HepG2 (cell line): ENCODE results near the gene LIFR. TPM values are rescaled to one million over a fixed set of nuclear protein-coding genes. Genes with fewer than 3 reads are reported as not detected.

Experiments used
- ATAC-seq: fragments of 200-7000 bp; cut with Tn5 transposase; 3 replicates; pipeline ENCODE4 v1.9.1; 2020; ENCODE audit warnings: mild to moderate bottlenecking, moderate library complexity
- BruUV-seq: library from RNA; stranded (reverse); fragments of 400-500 nt; replicated peaks from 2 replicates; lab custom pipeline; 2021; lab: Mats Ljungman, UMichigan
- CTCF ChIA-PET: fragments of 300-600 bp; formaldehyde crosslinking; extraction: SDS; loops from one replicate; lab custom pipeline; 2021; ENCODE audit warnings: low total read pairs, inconsistent platforms, low intra/inter-chr PET ratio; lab: Yijun Ruan, JAX
- POLR2A ChIA-PET: fragments of 350-600 bp; sonication (Branson Sonifier 250); formaldehyde crosslinking; loops from one replicate; lab custom pipeline; 2020; ENCODE audit warnings: antibody characterized with exemption, inconsistent platforms; lab: Yijun Ruan, JAX
- DNase-seq: peaks from one replicate; pipeline ENCODE4 v3.0.0-alpha.2; 2015; ENCODE audit warnings: low spot score
- FAIRE-seq: peaks from 3 replicates; lab custom pipeline; 2011; peaks lifted over from hg19 to GRCh38; lab: Jason Lieb, UNC
- H2AFZ ChIP-seq: one replicate; pipeline ENCODE4 v1.6.1; 2011; ENCODE audit warnings: low read length, inconsistent platforms
- H3K27ac ChIP-seq: fragments of 300-600 bp; 3 replicates; pipeline ENCODE4 v1.8.0; 2011; ENCODE audit warnings: mixed run types, mild to moderate bottlenecking, mixed read lengths, low read length, inconsistent platforms; ENCODE audit not compliant: insufficient read depth; ENCODE audit errors: extremely low read length
- H3K27me3 ChIP-seq, 2 experiments: fragments of 200-600 bp in 1 of 2; 2 replicates in 1 of 2; 3 replicates in 1 of 2; pipeline versions ENCODE4 v1.6.0 to v1.8.0; 2011; ENCODE audit warnings: low read length in 2 of 2, mild to moderate bottlenecking in 2 of 2, moderate library complexity in 2 of 2, inconsistent platforms in 1 of 2; ENCODE audit not compliant: insufficient read depth in 2 of 2, control insufficient read depth in 1 of 2
- H3K36me3 ChIP-seq, 2 experiments: fragments of 200-600 bp in 1 of 2; replicated peaks in 1 of 2; 2 replicates in 1 of 2; 3 replicates in 1 of 2; pipeline versions ENCODE4 v1.5.1 to v1.8.0; 2011; ENCODE audit warnings: low read length in 2 of 2, inconsistent platforms in 1 of 2; ENCODE audit not compliant: insufficient read depth in 2 of 2, control insufficient read depth in 1 of 2
- H3K4me1 ChIP-seq: 2 replicates; pipeline ENCODE4 v1.5.1; 2012; ENCODE audit warnings: low read length, inconsistent platforms; ENCODE audit not compliant: insufficient read depth
- H3K4me2 ChIP-seq: 2 replicates; pipeline ENCODE4 v1.6.0; 2011; ENCODE audit warnings: low read depth, low read length, inconsistent platforms
- H3K4me3 ChIP-seq, 3 experiments: fragments of 200-600 bp in 1 of 3; sonication (generic), shearing (Covaris generic) in 1 of 3; replicated peaks in 1 of 3; 2 replicates each; pipeline ENCODE4 v1.5.1; 2011 to 2016; ENCODE audit warnings: low read length in 3 of 3, inconsistent platforms in 2 of 3, low read depth in 2 of 3, mild to moderate bottlenecking in 2 of 3, control low read depth in 1 of 3, mixed read lengths in 1 of 3; ENCODE audit not compliant: insufficient read depth in 1 of 3
- H3K79me2 ChIP-seq: one replicate; pipeline ENCODE4 v1.6.1; 2011; ENCODE audit warnings: low read length, inconsistent platforms; ENCODE audit not compliant: insufficient read depth
- H3K9ac ChIP-seq: 2 replicates; pipeline ENCODE4 v1.6.0; 2011; ENCODE audit warnings: mild to moderate bottlenecking, low read depth, low read length, inconsistent platforms; ENCODE audit not compliant: insufficient read depth
- H3K9me3 ChIP-seq: 2 replicates; pipeline ENCODE4 v1.5.1; 2012; ENCODE audit warnings: mild to moderate bottlenecking, low read length
- H4K20me1 ChIP-seq: 2 replicates; pipeline ENCODE4 v1.6.0; 2011; ENCODE audit warnings: inconsistent platforms, mild to moderate bottlenecking, low read length, moderate library complexity; ENCODE audit not compliant: insufficient read depth
- ATF1 ChIP-seq: IDR thresholded peaks from 2 replicates; pipeline ENCODE4 v1.6.1; 2016; ENCODE audit warnings: mild to moderate bottlenecking, control low read depth
- KLF11 ChIP-seq: IDR thresholded peaks from 2 replicates; pipeline ENCODE4 v1.6.1; 2016; ENCODE audit warnings: missing compliant biosample characterization
- KLF15 ChIP-seq: sonication (generic); formaldehyde crosslinking; IDR thresholded peaks from 2 replicates; pipeline ENCODE4 v1.8.1; 2023; ENCODE audit warnings: borderline replicate concordance, mild to moderate bottlenecking, inconsistent platforms, missing genetic modification reagents, mixed read lengths
- NBN ChIP-seq: fragments of 450-650 bp; conservative IDR thresholded peaks from 2 replicates; pipeline ENCODE4 v1.6.1; 2017
- NCOR1 ChIP-seq: fragments of 200-600 bp; sonication (generic); IDR thresholded peaks from 2 replicates; pipeline ENCODE4 v1.7.0; 2017; ENCODE audit warnings: antibody characterized with exemption, low read length, borderline replicate concordance
- NR2F1 ChIP-seq, 2 experiments: fragments of 450-650 bp in 1 of 2; formaldehyde crosslinking in 1 of 2; IDR thresholded peaks; 2 replicates each; pipeline versions ENCODE4 v1.5.0 to v1.6.1; 2016 to 2020; ENCODE audit warnings: mild to moderate bottlenecking in 1 of 2, missing compliant biosample characterization in 1 of 2, missing genetic modification reagents in 1 of 2, moderate library complexity in 1 of 2
- PRPF4 ChIP-seq: fragments of 200-400 bp; formaldehyde crosslinking; IDR thresholded peaks from 2 replicates; pipeline ENCODE4 v1.6.1; 2016; ENCODE audit warnings: low read length, low read depth; ENCODE audit not compliant: poor library complexity, severe bottlenecking
- RELA ChIP-seq: sonication (generic); formaldehyde crosslinking; IDR thresholded peaks from 2 replicates; pipeline ENCODE4 v1.4.0; 2020; ENCODE audit warnings: missing genetic modification reagents
- TEAD2 ChIP-seq: sonication (generic); formaldehyde crosslinking; IDR thresholded peaks from 2 replicates; pipeline ENCODE4 v1.9.0; 2021; ENCODE audit warnings: missing genetic modification reagents
- ZBTB20 ChIP-seq: sonication (generic); formaldehyde crosslinking; IDR thresholded peaks from 2 replicates; pipeline ENCODE4 v1.8.1; 2023; ENCODE audit warnings: missing genetic modification reagents, low read depth, mild to moderate bottlenecking, borderline replicate concordance
- ZNF12 ChIP-seq: sonication (generic); formaldehyde crosslinking; IDR thresholded peaks from 2 replicates; pipeline ENCODE4 v1.5.0; 2020; ENCODE audit warnings: missing genetic modification reagents
- ZNF703 ChIP-seq: sonication (generic); formaldehyde crosslinking; IDR thresholded peaks from 2 replicates; pipeline ENCODE4 v1.5.1; 2020; ENCODE audit warnings: missing genetic modification reagents, mild to moderate bottlenecking, moderate library complexity, borderline replicate concordance
- ZNF709 ChIP-seq: sonication (generic); formaldehyde crosslinking; IDR thresholded peaks from 2 replicates; pipeline ENCODE4 v1.5.0; 2020; ENCODE audit warnings: mild to moderate bottlenecking, missing genetic modification reagents
- ZNF790 ChIP-seq: sonication (generic); formaldehyde crosslinking; IDR thresholded peaks from 2 replicates; pipeline ENCODE4 v1.8.0; 2022; ENCODE audit warnings: missing genetic modification reagents, mild to moderate bottlenecking, borderline replicate concordance
- WGBS: methylation state at CpG from one replicate; pipeline ENCODE4 v1.1.6; 2017; ENCODE audit warnings: low lambda C conversion rate; 5-methylcytosine and 5-hydroxymethylcytosine counted together
- in situ Hi-C: cut with HindIII; loops from 2 replicates; pipeline ENCODE4 v1.10.0; 2017; ENCODE audit warnings: low pct_unique_long_range_greater_than_20kb; ENCODE audit not compliant: extremely low pct_ligation_motif_present
- intact Hi-C: fragments of 100-400 bp; cut with micrococcal nuclease; formaldehyde crosslinking; loops from one replicate; pipeline ENCODE4 v1.10.0; 2022; ENCODE audit not compliant: unreplicated experiment
- polyA plus RNA-seq, 8 experiments: library from polyadenylated mRNA; depleted of rRNA in 3 of 8; stranded (reverse) in 7 of 8; unstranded in 1 of 8; fragments of >200 nt; fragmentation: Illumina TruSeq in 4 of 8; extraction: Trizol in 4 of 8; gene quantifications; 2 replicates each; pipeline versions ENCODE4 v1.2.1 to v1.2.3, GENCODE V29; 2011 to 2016; ENCODE audit warnings: low read depth in 4 of 8, missing spikeins in 1 of 8, mixed read lengths in 1 of 8; ENCODE audit not compliant: insufficient read depth in 1 of 8
- total RNA-seq, 5 experiments: library from RNA; depleted of rRNA; stranded (reverse); fragments of >200 nt; fragmentation: Illumina TruSeq; extraction: Trizol; gene quantifications; 2 replicates each; pipeline ENCODE4 v1.2.3, GENCODE V29; 2016; ENCODE audit warnings: low read depth in 1 of 5
- TF ChIP-seq, protein P1 (sequence below): sonication (generic); formaldehyde crosslinking; conservative IDR thresholded peaks from 2 replicates; pipeline ENCODE4 v1.8.0; 2022; ENCODE audit warnings: low read depth, missing genetic modification reagents
- TF ChIP-seq, protein P2 (sequence below): IDR thresholded peaks from 2 replicates; pipeline ENCODE4 v1.6.1; 2016; ENCODE audit warnings: mild to moderate bottlenecking
- TF ChIP-seq, protein P3 (sequence below): sonication (generic); formaldehyde crosslinking; IDR thresholded peaks from 2 replicates; pipeline ENCODE4 v1.4.0; 2020; ENCODE audit warnings: mild to moderate bottlenecking, missing genetic modification reagents

LIFR gene
- total and polyA plus RNA-seq, 2 of the 13 experiments (the other 11 are each of a cell fraction or from before 2014, with no cell fraction given), result 6.3 to 25.2 TPM

DNA sequence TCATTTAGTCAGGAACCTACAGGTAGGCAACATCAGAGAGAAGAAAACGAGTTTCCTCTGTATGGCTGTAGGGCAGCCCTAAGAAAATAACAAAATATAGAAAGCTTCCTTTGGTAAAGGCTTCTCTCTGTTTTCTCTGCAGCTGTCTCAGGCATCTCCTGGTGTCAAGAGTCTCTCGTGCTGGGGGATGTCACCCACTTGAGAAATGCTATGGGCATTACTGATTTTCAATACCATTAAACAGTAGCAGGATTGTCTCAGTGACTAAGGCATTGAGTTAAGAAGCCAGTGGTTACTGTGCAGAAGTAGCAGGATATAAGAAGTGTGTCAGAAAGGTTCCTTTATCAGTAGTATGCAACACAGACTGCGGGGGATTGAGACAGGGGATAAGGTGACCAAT lies 32.4 kb downstream of the LIFR start (continued):
- TF ChIP-seq, protein P1, sequence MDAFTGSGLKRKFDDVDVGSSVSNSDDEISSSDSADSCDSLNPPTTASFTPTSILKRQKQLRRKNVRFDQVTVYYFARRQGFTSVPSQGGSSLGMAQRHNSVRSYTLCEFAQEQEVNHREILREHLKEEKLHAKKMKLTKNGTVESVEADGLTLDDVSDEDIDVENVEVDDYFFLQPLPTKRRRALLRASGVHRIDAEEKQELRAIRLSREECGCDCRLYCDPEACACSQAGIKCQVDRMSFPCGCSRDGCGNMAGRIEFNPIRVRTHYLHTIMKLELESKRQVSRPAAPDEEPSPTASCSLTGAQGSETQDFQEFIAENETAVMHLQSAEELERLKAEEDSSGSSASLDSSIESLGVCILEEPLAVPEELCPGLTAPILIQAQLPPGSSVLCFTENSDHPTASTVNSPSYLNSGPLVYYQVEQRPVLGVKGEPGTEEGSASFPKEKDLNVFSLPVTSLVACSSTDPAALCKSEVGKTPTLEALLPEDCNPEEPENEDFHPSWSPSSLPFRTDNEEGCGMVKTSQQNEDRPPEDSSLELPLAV (CRISPR knock-in tag), result no peak
- TF ChIP-seq TEAD2 (CRISPR knock-in tag) (no peak), NCOR1 (no peak)
- TF ChIP-seq, protein P2, sequence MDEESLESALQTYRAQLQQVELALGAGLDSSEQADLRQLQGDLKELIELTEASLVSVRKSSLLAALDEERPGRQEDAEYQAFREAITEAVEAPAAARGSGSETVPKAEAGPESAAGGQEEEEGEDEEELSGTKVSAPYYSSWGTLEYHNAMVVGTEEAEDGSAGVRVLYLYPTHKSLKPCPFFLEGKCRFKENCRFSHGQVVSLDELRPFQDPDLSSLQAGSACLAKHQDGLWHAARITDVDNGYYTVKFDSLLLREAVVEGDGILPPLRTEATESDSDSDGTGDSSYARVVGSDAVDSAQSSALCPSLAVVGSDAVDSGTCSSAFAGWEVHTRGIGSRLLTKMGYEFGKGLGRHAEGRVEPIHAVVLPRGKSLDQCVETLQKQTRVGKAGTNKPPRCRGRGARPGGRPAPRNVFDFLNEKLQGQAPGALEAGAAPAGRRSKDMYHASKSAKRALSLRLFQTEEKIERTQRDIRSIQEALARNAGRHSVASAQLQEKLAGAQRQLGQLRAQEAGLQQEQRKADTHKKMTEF, result no peak

DNA sequence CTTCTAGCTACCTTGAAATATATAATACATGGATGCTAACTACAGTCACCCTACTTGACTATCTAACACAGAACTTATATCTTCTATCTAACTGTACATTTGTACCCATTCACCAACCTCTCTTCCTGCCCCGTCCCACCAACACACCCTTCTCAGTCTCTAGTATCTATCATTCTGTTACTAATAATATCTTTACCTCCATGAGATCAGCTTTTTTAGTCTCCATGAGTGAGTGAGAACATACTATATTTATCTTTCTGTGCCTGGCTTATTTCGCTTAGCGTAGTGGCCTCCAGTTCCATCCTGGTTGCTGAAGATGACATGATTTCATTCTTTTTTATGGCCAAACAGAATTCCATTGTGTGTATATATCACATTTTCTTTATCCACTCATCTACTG lies 37.0 kb downstream of the LIFR start:
- intact Hi-C loops (loop anchor here (5.0 kb wide), 1 partner anchor 33 kb away; no protein-coding TSS in a partner anchor), in situ Hi-C loops (no loop called here)
- peaks cover 7 to 31% of the 10 kb centered on the region in 2 experiments; a peak in 3 of 5 replicates for H3K36me3 ChIP-seq
- H3K27ac ChIP-seq, result no peak overlapping the region
- CTCF ChIA-PET, result no interaction called here
- BruUV-seq, result no TSS peak
- no peak overlapping the region for H2AFZ ChIP-seq
- ATAC-seq (no peak), DNase-seq (no peak), FAIRE-seq (no peak)
- H3K9ac ChIP-seq, result no peak overlapping the region
- H3K79me2 ChIP-seq, result no peaks in the 10 kb centered on the region
- no peak overlapping the region for H3K4me3 ChIP-seq
- H3K27me3 ChIP-seq, result no peaks in the 10 kb centered on the region
- POLR2A ChIA-PET, result no interaction called here
- H3K4me1 ChIP-seq, result no peaks in the 10 kb centered on the region
- H4K20me1 ChIP-seq, result no peaks in the 10 kb centered on the region
- 97% methylated on average over 3 of the region's 3 CpGs for WGBS
- no peak overlapping the region for H3K4me2 ChIP-seq
- H3K9me3 ChIP-seq, result no peaks in the 10 kb centered on the region
- no peak for TF ChIP-seq KLF15 (CRISPR knock-in tag)
- no peak for TF ChIP-seq KLF11 (CRISPR knock-in tag)
- no peak for TF ChIP-seq ZBTB20 (CRISPR knock-in tag)
- TF ChIP-seq ZNF709 (CRISPR knock-in tag), result no peak
- TF ChIP-seq ZNF703, result no peak
- TF ChIP-seq, protein P3, sequence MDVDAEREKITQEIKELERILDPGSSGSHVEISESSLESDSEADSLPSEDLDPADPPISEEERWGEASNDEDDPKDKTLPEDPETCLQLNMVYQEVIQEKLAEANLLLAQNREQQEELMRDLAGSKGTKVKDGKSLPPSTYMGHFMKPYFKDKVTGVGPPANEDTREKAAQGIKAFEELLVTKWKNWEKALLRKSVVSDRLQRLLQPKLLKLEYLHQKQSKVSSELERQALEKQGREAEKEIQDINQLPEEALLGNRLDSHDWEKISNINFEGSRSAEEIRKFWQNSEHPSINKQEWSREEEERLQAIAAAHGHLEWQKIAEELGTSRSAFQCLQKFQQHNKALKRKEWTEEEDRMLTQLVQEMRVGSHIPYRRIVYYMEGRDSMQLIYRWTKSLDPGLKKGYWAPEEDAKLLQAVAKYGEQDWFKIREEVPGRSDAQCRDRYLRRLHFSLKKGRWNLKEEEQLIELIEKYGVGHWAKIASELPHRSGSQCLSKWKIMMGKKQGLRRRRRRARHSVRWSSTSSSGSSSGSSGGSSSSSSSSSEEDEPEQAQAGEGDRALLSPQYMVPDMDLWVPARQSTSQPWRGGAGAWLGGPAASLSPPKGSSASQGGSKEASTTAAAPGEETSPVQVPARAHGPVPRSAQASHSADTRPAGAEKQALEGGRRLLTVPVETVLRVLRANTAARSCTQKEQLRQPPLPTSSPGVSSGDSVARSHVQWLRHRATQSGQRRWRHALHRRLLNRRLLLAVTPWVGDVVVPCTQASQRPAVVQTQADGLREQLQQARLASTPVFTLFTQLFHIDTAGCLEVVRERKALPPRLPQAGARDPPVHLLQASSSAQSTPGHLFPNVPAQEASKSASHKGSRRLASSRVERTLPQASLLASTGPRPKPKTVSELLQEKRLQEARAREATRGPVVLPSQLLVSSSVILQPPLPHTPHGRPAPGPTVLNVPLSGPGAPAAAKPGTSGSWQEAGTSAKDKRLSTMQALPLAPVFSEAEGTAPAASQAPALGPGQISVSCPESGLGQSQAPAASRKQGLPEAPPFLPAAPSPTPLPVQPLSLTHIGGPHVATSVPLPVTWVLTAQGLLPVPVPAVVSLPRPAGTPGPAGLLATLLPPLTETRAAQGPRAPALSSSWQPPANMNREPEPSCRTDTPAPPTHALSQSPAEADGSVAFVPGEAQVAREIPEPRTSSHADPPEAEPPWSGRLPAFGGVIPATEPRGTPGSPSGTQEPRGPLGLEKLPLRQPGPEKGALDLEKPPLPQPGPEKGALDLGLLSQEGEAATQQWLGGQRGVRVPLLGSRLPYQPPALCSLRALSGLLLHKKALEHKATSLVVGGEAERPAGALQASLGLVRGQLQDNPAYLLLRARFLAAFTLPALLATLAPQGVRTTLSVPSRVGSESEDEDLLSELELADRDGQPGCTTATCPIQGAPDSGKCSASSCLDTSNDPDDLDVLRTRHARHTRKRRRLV (CRISPR knock-in tag), result no peak
- no peak for TF ChIP-seq ATF1
- TF ChIP-seq ZNF12, result no peak
- TF ChIP-seq NBN, result no peak
- TF ChIP-seq NR2F1 (CRISPR knock-in tag; IDR thresholded peaks at IDR 0.05), result no peak
- TF ChIP-seq ZNF790, result no peak
- no peak for TF ChIP-seq RELA (CRISPR knock-in tag)
- no peak for TF ChIP-seq PRPF4
